Measurements from ENCODE around the gene MRPS34.
"Not testable (repeated sequence)": the region's sequence is repeated elsewhere in the genome, so short reads cannot be mapped to it uniquely, and the experiment has no call there.

MRPS34 gene

GRCh38 chr16:1810106-1810505 lies 37.2 kb upstream of the MRPS34 start:
- no peak overlapping the region for H3K4me3 ChIP-seq (ENCODE audit: low read depth, low read length)
- no peak for TF ChIP-seq CTCF (IDR thresholded peaks at IDR 0.05; ENCODE audit: low read depth, low read length)

GRCh38 chr16:1809281-1809801 lies 36.4 kb upstream of the MRPS34 start:
- H3K4me3 ChIP-seq (ENCODE audit: low read depth, low read length) = no peak overlapping the region
- TF ChIP-seq CTCF (IDR thresholded peaks at IDR 0.05; ENCODE audit: low read depth, low read length) = no peak

- H3K4me3 ChIP-seq (ENCODE audit: low read depth, low read length) = no peak overlapping the region
- no peak for TF ChIP-seq CTCF (IDR thresholded peaks at IDR 0.05; ENCODE audit: low read depth, low read length)
Measured at GRCh38 chr16:1808691-1809090, 35.8 kb upstream of the MRPS34 start.

- no peak for TF ChIP-seq CTCF (IDR thresholded peaks at IDR 0.05; ENCODE audit: low read depth, low read length)
Measured at GRCh38 chr16:1807626-1808025, 34.7 kb upstream of the MRPS34 start.

GRCh38 chr16:1800701-1801100 lies 27.8 kb upstream of the MRPS34 start:
- H3K4me3 ChIP-seq (ENCODE audit: low read depth, low read length) = no peak overlapping the region
- no peak for TF ChIP-seq CTCF (IDR thresholded peaks at IDR 0.05; ENCODE audit: low read depth, low read length)

More at GRCh38 chr16:1807626-1808025, 34.7 kb upstream of the MRPS34 start:
- H3K4me3 ChIP-seq (ENCODE audit: low read depth, low read length) = no peak overlapping the region

GRCh38 chr16:1799263-1799662 lies 26.3 kb upstream of the MRPS34 start:
- H3K4me3 ChIP-seq (ENCODE audit: low read depth, low read length) = not testable (repeated sequence)

- TF ChIP-seq CTCF (IDR thresholded peaks at IDR 0.05; ENCODE audit: low read depth, low read length) = no peak
- no peak overlapping the region for H3K4me3 ChIP-seq (ENCODE audit: low read depth, low read length)
Measured at GRCh38 chr16:1794908-1795666, 22.2 kb upstream of the MRPS34 start.
